Tibial nerve (tissue), 4 donors: ENCODE results near the gene MYO5A.

Source experiments
- CTCF ChIP-seq, 5 experiments: fragments of 200-600 bp in 3 of 5; fragments of 450-650 bp in 2 of 5; sonication (generic) in 3 of 5; IDR thresholded peaks; one replicate each; pipeline ENCODE4 v1.5.1; 2016 to 2019; ENCODE audit warnings: antibody characterized with exemption in 5 of 5, mild to moderate bottlenecking in 3 of 5, moderate library complexity in 2 of 5
- EP300 ChIP-seq, 2 donors: sonication (generic); formaldehyde crosslinking; IDR thresholded peaks; one replicate each; pipeline ENCODE4 v1.6.1; 2017; ENCODE audit warnings: antibody characterized with exemption in 2 of 2, mild to moderate bottlenecking in 1 of 2
- POLR2A ChIP-seq, 2 donors: fragments of 450-650 bp; IDR thresholded peaks; one replicate each; pipeline ENCODE4 v1.6.1; 2017; ENCODE audit warnings: antibody characterized with exemption in 2 of 2, mild to moderate bottlenecking in 2 of 2, moderate library complexity in 2 of 2

DNA sequence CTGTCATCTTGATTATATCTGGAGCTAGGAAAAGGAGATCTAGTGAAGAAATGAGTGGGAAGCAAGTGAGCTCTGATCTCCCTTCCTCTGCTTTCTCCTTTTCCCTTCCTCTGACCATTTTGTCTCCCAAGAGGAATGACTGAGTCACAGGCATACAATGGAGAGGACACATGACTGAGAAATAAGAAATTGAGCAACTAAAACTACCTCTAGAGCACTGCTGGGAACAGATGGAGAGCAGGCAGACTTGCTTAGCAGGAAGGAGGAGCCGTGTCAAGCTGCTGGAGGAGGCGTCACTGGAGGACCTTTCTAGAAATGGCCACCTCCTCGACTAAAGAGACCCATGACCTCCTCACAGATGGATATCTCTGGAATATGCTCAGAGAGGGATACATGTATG is 166.2 kb downstream of the MYO5A start:
- TF ChIP-seq CTCF (IDR thresholded peaks at IDR 0.05) (no peak), POLR2A (IDR thresholded peaks at IDR 0.05) (no peak), EP300 (IDR thresholded peaks at IDR 0.05) (no peak)
